Vagina (tissue), 2 donors: ENCODE measurements around the gene ZBTB45. TPM values are rescaled to one million over a fixed set of nuclear protein-coding genes. Genes with fewer than 3 reads are reported as not detected.

ENCODE experiments used
- DNase-seq, 2 donors: peaks; one replicate each; pipeline ENCODE4 v3.0.0-alpha.2; 2017; ENCODE audit errors: extremely low spot score in 2 of 2
- H3K27ac ChIP-seq: fragments of 200-600 bp; sonication (generic); one replicate; pipeline ENCODE4 v1.5.1; 2019
- H3K27me3 ChIP-seq: fragments of 200-600 bp; sonication (generic); one replicate; pipeline ENCODE4 v1.5.1; 2019
- H3K36me3 ChIP-seq, 2 donors: fragments of 200-600 bp; sonication (generic); one replicate each; pipeline ENCODE4 v1.5.1; 2017 to 2019
- H3K4me1 ChIP-seq: fragments of 200-600 bp; sonication (generic); one replicate; pipeline ENCODE4 v1.5.1; 2019
- H3K4me3 ChIP-seq, 2 donors: fragments of 200-600 bp; sonication (generic); 1 replicate in 1 of 2; 2 replicates in 1 of 2; pipeline ENCODE4 v1.5.1; 2016 to 2019
- H3K9me3 ChIP-seq: fragments of 200-600 bp; sonication (generic); one replicate; pipeline ENCODE4 v1.5.1; 2019
- POLR2A ChIP-seq, 2 donors: fragments of 450-650 bp; IDR thresholded peaks; one replicate each; pipeline ENCODE4 v1.6.1; 2017; ENCODE audit warnings: antibody characterized with exemption in 2 of 2, mild to moderate bottlenecking in 2 of 2, moderate library complexity in 2 of 2
- POLR2AphosphoS5 ChIP-seq, 2 donors: sonication (generic); formaldehyde crosslinking; IDR thresholded peaks; one replicate each; pipeline ENCODE4 v1.9.0; 2017; ENCODE audit warnings: antibody characterized with exemption in 2 of 2, mild to moderate bottlenecking in 2 of 2, low read depth in 1 of 2; ENCODE audit not compliant: insufficient read depth in 1 of 2
- intact Hi-C: fragments of 100-400 bp; cut with DNase I; formaldehyde crosslinking; loops from one replicate; pipeline ENCODE4 v1.15.1; 2023
- total RNA-seq: library from RNA; depleted of rRNA; stranded (reverse); fragments of >200 nt; gene quantifications from one replicate; pipeline ENCODE4 v1.2.3, GENCODE V29; 2016
- TF ChIP-seq, protein P1 (sequence below), 3 experiments: fragments of 450-650 bp in 2 of 3; fragments of 200-600 bp in 1 of 3; sonication (generic) in 1 of 3; IDR thresholded peaks; one replicate each; pipeline ENCODE4 v1.5.1; 2017 to 2019; ENCODE audit warnings: antibody characterized with exemption in 3 of 3, mild to moderate bottlenecking in 2 of 3, moderate library complexity in 2 of 3

Gene ZBTB45
- total RNA-seq, 1 donor from 2014 or later = 14.0 TPM

DNA sequence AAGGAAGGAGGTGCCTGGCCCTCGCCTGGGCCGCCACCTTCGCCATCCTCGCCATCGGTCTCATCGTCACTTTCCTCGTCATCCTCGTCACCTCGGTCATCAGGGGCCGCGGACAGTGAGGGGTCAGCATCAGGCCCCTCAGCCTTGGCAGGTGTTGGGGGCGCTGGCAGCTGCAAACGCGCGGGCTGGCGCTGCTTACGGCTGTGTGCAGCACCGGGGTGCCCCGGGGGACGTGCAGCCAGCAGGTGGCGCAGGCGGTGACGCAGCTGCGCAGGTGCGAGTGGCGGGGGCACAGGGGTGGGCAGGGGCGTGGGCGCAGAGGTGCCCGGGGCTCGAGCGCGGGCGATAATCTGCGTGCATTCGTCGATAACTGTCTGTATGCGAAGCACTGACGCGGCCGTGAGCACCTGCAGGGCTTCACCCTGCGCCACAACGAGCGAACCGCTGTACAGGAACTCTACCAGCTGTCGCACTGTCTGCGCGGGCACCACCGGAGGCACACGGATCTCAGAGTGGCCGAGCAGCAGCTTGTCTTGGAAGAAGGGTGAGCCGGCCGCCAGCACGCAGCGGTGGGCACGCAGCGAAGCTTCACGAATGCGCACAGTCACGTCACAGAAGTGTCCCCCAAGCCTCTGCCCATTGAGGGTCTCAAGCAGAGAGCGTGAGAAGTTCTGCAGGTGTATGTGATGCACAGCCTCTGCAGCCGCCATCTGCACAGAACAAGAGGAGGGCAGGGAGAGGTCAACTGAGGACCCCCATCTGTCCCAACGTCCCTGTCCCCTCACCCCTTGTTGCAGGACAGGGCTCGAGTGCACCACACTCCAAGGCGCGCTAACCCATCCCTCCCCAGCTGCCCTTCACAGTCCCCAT, 2.4 kb downstream of the ZBTB45 start:
- H3K27ac ChIP-seq = no peak overlapping the region
- peaks cover 0 to 18% of the 10 kb centered on the region in 2 donors for H3K36me3 ChIP-seq
- intact Hi-C loops = no loop called here
- peaks cover 60% of the 10 kb centered on the region for H3K4me1 ChIP-seq
- TF ChIP-seq POLR2A (IDR thresholded peaks at IDR 0.05) = no peak
- TF ChIP-seq, protein P1, sequence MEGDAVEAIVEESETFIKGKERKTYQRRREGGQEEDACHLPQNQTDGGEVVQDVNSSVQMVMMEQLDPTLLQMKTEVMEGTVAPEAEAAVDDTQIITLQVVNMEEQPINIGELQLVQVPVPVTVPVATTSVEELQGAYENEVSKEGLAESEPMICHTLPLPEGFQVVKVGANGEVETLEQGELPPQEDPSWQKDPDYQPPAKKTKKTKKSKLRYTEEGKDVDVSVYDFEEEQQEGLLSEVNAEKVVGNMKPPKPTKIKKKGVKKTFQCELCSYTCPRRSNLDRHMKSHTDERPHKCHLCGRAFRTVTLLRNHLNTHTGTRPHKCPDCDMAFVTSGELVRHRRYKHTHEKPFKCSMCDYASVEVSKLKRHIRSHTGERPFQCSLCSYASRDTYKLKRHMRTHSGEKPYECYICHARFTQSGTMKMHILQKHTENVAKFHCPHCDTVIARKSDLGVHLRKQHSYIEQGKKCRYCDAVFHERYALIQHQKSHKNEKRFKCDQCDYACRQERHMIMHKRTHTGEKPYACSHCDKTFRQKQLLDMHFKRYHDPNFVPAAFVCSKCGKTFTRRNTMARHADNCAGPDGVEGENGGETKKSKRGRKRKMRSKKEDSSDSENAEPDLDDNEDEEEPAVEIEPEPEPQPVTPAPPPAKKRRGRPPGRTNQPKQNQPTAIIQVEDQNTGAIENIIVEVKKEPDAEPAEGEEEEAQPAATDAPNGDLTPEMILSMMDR (IDR thresholded peaks at IDR 0.05) = no peak
- no peaks in the 10 kb centered on the region for H3K9me3 ChIP-seq
- no peak for DNase-seq
- H3K27me3 ChIP-seq = no peaks in the 10 kb centered on the region
- H3K4me3 ChIP-seq = no peak overlapping the region

DNA sequence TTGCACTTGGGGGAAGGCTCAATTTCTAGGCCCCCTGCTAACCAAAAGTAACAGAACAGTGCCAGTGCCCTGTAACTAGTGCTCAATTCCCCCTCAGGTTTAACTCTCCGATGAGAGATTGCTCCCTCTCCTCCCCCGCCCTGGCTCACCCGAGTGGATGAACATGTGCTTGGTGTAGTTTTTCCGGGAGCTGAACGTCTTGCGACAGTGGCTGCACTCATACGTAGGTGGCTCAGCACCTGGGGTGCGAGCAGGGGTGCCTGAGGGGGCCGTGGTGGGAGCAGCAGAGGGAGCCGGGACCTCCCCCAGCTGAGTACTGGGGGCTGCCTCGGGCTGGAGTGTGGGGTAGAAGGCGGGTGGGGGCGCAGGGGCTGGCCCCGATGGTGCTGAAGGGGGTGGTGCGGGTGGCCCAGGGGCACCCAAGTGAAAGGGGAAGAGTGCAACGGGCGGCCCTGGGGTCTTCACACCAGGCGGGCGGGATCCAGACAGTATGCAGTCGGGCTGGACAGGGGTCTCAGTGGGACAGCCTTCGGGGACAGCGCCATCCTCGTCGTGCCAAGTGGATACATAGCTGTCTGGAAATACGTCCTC, 3.3 kb downstream of the ZBTB45 start:
- Histone ChIP-seq H3K27me3 (no peaks in the 10 kb centered on the region), H3K36me3 (peaks cover 0 to 18% of the 10 kb centered on the region in 2 donors), H3K4me3 (no peak overlapping the region), H3K4me1 (peaks cover 60% of the 10 kb centered on the region), H3K9me3 (no peaks in the 10 kb centered on the region), H3K27ac (no peak overlapping the region)
- DNase-seq = no peak
- TF ChIP-seq POLR2AphosphoS5 (IDR thresholded peaks at IDR 0.05; ENCODE audit: insufficient read depth in 1 of 2, low read depth in 1 of 2) (no peak), POLR2A (IDR thresholded peaks at IDR 0.05) (no peak)
- TF ChIP-seq, protein P1 (IDR thresholded peaks at IDR 0.05) = no peak
- intact Hi-C loops = no loop called here

DNA sequence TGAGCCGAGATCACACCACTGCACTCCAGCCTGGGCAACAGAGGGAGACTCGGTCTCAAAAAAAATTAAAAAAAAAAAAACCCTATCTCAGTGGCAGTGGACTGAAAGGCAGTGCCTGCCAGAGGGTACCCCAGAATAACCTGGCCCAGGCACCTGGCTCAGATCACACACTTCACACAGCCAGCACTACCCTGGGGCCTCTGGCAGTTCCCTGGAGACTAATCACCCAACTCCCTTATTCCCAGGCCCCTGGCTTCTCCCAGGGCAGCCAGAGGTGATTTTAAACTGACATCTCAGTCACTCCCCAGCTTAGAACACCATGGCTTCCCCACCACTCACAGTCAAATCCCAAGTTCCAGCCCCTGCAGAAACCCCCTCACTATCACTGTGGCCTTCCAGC, 4.4 kb downstream of the ZBTB45 start:
- TF ChIP-seq POLR2A (IDR thresholded peaks at IDR 0.05) = no peak
- Histone ChIP-seq H3K27ac (no peak overlapping the region), H3K4me3 (no peak overlapping the region), H3K36me3 (peaks cover 0 to 18% of the 10 kb centered on the region in 2 donors), H3K9me3 (no peaks in the 10 kb centered on the region), H3K27me3 (no peaks in the 10 kb centered on the region), H3K4me1 (peaks cover 55% of the 10 kb centered on the region)
- intact Hi-C loops = no loop called here
- no peak for DNase-seq

DNA sequence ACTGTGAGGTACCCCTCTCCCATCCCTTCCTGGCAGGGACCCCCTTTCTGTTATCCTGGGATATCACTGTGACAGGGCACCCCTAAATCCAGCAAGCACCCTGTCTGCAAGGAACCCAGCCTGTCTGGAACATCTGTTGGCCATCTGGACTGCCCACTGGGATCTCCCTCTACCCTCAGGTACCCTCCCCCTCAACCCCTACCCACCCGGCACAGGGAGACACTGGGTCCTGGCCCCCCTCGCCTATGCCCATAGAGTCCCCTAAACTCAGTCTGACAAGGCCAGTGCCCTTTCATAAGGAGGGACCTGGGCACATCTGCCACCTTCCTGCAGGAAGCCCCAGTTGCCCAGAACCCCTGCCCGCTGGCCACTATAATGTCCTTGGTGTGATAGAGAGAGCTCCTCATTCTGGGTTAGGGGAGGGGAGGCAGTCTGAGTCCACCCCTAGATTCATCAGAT, 5.0 kb downstream of the ZBTB45 start:
- peaks cover 53% of the 10 kb centered on the region for H3K4me1 ChIP-seq
- DNase-seq = no peak
- intact Hi-C loops = no loop called here
- peak overlapping the region; percentile 34 for H3K27ac ChIP-seq
- TF ChIP-seq POLR2A (IDR thresholded peaks at IDR 0.05) = no peak
- TF ChIP-seq, protein P1 (IDR thresholded peaks at IDR 0.05) = no peak
- no peak for TF ChIP-seq POLR2AphosphoS5 (IDR thresholded peaks at IDR 0.05; ENCODE audit: insufficient read depth in 1 of 2, low read depth in 1 of 2)
- no peaks in the 10 kb centered on the region for H3K27me3 ChIP-seq
- peaks cover 0 to 18% of the 10 kb centered on the region in 2 donors for H3K36me3 ChIP-seq
- H3K4me3 ChIP-seq = peak overlapping the region; percentile 43 to 48
- no peaks in the 10 kb centered on the region for H3K9me3 ChIP-seq

DNA sequence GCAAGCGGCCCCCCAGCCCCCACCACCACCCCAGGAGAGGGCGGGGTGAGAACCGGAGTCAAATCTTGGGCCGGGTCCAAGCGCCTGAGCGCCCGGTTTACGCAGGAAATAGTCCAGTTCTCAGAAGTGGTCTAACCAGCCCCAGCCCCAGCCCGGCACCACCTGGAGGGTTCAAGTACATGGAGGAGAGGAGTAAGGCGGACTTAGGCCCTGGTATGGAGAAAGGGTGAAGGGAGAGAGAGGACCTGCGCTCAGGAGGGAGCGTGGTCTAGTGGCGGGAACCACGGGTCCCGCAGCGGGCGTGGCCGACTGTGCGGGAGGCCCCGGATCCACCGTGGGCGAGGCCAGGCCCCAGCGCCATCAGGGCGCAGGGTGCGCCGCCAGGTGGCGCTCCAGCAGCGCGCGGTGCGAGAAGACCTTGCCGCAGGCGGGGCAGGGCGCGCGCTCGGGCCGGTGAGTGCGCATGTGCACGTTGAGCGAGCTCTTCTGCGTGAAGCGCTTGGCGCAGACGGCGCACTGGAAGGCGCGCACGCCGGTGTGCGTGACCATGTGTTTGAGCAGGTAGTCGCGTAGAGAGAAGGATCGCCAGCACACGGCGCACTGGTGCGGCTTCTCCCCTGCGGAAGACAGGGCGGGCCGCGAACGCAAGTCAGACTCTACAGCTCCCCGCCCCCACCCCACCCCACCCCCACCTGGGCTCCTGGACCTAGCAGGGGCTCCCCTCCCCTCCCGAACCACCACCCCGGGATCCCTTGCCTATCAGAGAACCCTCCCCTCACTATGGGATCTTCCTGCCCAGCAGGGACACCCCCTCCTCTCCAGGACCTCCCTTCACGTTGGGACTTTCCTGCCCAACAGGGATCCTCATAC, 5.7 kb downstream of the ZBTB45 start:
- Histone ChIP-seq H3K36me3 (peaks cover 0 to 18% of the 10 kb centered on the region in 2 donors), H3K4me1 (peaks cover 50% of the 10 kb centered on the region), H3K27me3 (no peaks in the 10 kb centered on the region), H3K9me3 (no peaks in the 10 kb centered on the region), H3K27ac (peak overlapping the region; percentile 34), H3K4me3 (peak overlapping the region; percentile 43 to 48)
- DNase-seq = no peak
- TF ChIP-seq POLR2AphosphoS5 (IDR thresholded peaks at IDR 0.05; ENCODE audit: insufficient read depth in 1 of 2, low read depth in 1 of 2) (peak; percentile 16 to 26), POLR2A (IDR thresholded peaks at IDR 0.05) (no peak)
- TF ChIP-seq, protein P1 (IDR thresholded peaks at IDR 0.05) = peak; percentile 83 to 88 (median 88)
- intact Hi-C loops = no loop called here
